ENCODE measurements around the gene DIS3L2.

DNA sequence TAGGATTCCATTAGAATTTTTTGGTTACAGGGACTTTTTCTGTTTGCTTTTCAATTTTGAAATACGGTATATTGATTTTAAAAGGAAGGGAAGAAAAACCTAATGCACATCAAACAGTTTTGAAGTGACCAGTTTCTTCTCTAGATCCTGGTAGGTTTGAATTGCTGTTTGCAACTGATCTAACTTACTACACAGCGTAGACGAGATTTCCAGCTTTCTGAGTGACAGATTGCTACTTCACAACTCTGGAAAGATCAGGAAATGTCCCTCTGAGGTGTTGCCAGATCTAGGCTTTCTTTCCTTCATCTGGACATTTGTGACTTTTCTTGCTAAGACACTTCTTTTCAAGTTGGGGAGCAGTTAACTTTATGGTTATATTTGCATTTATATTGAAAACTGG lies 112.2 kb downstream of the DIS3L2 start:
- TF ChIP-seq, protein P1, sequence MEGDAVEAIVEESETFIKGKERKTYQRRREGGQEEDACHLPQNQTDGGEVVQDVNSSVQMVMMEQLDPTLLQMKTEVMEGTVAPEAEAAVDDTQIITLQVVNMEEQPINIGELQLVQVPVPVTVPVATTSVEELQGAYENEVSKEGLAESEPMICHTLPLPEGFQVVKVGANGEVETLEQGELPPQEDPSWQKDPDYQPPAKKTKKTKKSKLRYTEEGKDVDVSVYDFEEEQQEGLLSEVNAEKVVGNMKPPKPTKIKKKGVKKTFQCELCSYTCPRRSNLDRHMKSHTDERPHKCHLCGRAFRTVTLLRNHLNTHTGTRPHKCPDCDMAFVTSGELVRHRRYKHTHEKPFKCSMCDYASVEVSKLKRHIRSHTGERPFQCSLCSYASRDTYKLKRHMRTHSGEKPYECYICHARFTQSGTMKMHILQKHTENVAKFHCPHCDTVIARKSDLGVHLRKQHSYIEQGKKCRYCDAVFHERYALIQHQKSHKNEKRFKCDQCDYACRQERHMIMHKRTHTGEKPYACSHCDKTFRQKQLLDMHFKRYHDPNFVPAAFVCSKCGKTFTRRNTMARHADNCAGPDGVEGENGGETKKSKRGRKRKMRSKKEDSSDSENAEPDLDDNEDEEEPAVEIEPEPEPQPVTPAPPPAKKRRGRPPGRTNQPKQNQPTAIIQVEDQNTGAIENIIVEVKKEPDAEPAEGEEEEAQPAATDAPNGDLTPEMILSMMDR (IDR thresholded peaks at IDR 0.05), result no peak
- TF ChIP-seq POLR2A (IDR thresholded peaks at IDR 0.05; ENCODE audit: low read depth), result no peak

Measured in esophagus muscularis mucosa (tissue), 3 donors.